HFF-Myc (cell line): Measurements from ENCODE around the gene KDM4B.

Experiments
- DNase-seq: peaks from one replicate; pipeline ENCODE4 v3.0.0-alpha.2; 2011; ENCODE audit warnings: low read depth; ENCODE audit errors: extremely low read depth
- H3K4me3 ChIP-seq: replicated peaks from 2 replicates; pipeline ENCODE4 v1.5.1; 2011; ENCODE audit warnings: low read depth, mild to moderate bottlenecking, control low read depth, low read length
- TF ChIP-seq, protein P1 (sequence below): IDR thresholded peaks from 2 replicates; pipeline ENCODE4 v1.5.1; 2012; ENCODE audit warnings: mild to moderate bottlenecking, low read depth, low read length, control low read depth; ENCODE audit errors: missing control alignments

Gene KDM4B

DNA sequence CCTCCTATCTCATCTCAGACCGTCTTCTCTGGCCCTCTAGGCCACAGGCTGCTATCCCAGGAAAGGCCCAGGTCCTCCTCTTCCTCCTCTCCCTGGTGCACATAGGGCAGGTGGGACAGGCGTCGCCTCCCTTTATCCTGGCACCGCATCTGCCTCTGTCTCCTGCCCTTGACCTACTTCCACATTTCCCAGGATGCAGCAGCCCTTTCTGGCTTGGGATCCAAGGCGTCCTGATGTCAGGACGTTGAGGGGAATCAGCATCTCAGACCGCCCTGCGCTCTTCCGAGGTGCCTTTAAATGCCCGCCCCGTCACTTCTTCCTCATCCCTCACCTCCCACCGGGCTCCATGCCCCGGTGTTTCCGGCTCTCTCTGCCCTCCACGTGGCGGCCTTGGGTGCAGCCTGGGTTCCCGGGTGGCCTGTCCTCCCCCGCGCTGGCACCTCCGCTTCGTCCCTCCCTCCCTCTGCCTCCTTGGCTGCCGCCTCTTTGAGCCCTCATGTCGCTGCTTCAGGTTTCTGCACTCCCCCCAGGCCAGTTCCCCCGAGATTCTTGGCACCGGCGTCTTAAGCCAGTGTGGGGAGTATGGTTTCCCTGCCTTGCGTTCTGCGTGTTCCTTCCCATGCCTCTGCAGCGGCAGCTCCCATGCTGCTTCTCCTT, 66.3 kb downstream of the KDM4B start:
- no peak for DNase-seq
- TF ChIP-seq, protein P1, sequence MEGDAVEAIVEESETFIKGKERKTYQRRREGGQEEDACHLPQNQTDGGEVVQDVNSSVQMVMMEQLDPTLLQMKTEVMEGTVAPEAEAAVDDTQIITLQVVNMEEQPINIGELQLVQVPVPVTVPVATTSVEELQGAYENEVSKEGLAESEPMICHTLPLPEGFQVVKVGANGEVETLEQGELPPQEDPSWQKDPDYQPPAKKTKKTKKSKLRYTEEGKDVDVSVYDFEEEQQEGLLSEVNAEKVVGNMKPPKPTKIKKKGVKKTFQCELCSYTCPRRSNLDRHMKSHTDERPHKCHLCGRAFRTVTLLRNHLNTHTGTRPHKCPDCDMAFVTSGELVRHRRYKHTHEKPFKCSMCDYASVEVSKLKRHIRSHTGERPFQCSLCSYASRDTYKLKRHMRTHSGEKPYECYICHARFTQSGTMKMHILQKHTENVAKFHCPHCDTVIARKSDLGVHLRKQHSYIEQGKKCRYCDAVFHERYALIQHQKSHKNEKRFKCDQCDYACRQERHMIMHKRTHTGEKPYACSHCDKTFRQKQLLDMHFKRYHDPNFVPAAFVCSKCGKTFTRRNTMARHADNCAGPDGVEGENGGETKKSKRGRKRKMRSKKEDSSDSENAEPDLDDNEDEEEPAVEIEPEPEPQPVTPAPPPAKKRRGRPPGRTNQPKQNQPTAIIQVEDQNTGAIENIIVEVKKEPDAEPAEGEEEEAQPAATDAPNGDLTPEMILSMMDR = no peak
- H3K4me3 ChIP-seq = no peak overlapping the region

DNA sequence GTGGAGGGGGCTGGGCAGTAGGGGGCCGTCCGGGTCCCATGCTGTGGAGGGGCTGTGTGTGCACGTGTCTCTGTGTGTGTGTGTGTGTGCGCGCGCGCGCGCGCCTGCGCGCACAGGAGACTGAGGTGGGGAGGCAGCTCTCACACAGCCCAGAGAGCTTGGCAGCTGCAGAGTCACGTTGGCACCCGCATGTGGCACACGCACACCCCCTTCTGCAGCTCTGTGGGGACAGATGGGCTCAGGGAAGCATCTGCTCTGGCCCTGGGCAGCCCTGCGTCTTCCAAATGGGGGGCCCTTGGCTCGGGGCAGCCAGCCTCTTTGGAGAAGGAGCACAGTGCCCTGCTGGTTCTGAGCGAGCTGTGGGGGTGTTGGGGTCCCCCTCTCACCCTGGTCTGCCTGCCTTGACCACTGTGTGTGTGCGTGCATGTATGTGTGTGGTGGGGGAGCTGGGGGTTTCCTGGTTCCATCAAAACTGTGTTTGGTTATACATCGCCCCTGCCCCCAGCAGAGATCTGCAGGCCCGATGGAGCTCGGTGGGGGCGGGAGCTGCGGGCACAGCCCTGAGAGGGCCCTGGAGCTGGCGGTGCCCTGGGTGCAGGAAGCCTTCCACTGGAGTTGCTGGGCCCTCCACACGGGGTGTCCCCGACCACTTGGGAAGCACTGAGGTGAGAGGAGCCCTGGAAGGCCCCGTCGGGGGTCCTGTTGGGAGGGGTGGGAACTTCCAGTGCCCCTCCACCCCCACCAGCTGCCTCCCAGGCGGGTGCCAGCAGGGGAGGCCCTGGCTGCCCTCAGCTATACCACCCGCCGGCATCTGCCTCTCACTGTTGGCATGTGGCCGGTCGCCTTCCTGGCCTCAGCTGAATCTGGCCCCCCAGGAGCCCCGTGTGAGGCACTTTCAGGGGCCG, 67.1 kb downstream of the KDM4B start:
- DNase-seq = no peak
- no peak overlapping the region for H3K4me3 ChIP-seq
- TF ChIP-seq, protein P1 = no peak

DNA sequence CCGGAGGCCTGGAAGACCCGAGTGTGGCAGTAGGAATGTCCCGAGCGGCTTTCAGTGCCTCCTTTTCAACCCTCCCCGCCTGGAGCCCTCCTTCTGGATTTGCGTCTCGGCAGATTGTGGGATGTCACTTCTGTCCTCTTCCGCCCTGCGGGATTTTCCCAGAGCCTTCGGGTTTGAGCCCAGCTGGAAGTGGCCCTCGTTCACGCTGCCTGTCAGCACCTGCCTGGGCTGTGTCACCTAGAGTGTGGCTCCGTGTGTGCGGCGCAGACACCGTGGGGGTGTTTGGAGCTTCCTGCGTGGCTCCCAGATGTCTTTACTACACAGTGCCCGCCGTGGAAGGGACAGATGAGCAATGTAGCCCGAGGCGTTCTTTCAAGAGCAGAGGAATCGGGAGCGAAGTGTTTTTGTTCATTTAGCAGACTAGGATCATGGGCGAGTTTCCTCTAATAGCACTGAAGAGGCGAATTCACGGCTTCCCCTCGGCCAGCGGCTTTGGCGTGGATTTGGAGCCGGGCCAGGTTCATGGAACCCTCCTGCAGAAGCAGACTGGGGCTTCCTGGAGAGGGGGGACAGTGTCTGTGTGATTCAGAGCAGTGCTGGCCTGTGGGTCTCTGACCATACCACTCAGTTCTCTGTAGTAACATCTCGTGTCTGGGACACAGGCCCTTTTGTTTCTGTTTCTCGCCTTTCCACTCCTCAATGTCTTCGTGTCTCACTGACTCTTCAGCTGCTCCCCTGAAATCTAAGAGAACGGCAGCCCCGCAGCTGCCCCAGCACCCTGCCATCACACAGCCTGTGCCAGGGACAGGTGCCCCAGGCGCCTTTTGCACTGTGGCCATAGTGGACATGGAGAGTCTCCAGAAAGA, 68.0 kb downstream of the KDM4B start:
- no peak for DNase-seq
- TF ChIP-seq, protein P1 = no peak
- H3K4me3 ChIP-seq = no peak overlapping the region

DNA sequence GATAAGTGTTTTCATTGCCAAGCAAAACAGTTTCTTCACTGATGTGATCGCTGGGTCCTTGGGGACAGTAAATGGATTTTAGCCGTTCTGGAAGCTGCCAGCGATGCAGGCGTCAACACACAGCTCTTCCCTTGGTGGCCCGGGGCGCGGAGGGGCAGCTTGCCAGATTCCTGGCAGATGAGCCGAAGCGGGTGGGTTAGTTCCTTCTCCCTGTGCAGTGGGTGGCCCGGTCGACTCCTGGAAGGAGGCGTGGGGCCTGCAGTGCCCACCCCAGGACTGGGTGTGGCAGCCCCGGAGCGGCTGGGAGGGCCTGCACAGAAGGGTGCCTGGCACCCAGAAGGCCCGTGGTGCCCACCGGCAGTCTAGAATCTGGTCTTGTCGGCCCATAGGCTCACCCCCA, 69.0 kb downstream of the KDM4B start:
- DNase-seq = no peak
- H3K4me3 ChIP-seq = no peak overlapping the region
- TF ChIP-seq, protein P1 = no peak

DNA sequence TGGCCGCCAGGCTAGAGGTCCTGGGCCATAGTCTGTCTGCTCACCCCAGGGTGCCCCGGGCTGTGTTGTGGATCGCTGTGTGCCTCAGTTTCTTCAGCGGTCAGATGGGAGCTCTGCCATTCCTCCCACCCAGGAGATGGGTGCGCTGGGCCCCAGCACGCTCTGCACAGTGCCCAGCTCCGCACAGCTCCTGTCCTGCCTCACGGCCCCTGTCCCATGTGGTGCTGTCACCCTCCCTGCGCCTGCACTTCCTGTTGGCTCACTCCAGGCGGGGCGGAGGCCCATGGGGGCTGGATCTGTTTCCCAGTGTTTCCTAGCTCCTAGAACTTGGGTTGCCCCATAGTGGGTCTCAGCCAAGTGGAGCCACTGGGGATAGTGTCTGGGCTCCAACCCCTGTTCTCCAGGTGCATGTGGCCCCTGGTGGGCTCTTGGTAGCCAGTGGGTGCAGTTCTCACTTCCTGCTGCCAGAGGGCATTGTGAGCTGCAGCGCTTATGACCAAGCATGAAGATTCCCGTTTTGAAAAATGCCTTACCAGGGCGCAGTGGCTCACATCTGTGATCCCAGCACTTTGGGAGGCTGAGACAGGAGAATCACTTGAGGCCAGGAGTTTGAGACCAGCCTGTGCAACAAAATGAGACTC, 69.8 kb downstream of the KDM4B start:
- TF ChIP-seq, protein P1 = peak; percentile 57
- no peak for DNase-seq
- no peak overlapping the region for H3K4me3 ChIP-seq
